Ascending aorta (tissue), 2 donors: ENCODE data around the gene COMMD1. TPM values are rescaled to one million over a fixed set of nuclear protein-coding genes. Genes with fewer than 3 reads are reported as not detected.
"Not testable (repeated sequence)": the region's sequence is repeated elsewhere in the genome, so short reads cannot be mapped to it uniquely, and the experiment has no call there.

Experiments used
- DNase-seq, 2 donors: peaks; one replicate each; pipeline ENCODE4 v3.0.0-alpha.2; 2019; ENCODE audit warnings: low spot score in 2 of 2
- H3K27ac ChIP-seq, 2 donors: fragments of 200-600 bp; sonication (generic); one replicate each; pipeline ENCODE4 v1.5.1; 2016 to 2017; ENCODE audit warnings: mild to moderate bottlenecking in 1 of 2
- H3K27me3 ChIP-seq: fragments of 200-600 bp; sonication (generic); one replicate; pipeline ENCODE4 v1.5.1; 2017
- H3K36me3 ChIP-seq, 2 donors: fragments of 200-600 bp; sonication (generic); one replicate each; pipeline ENCODE4 v1.5.1; 2016
- H3K4me1 ChIP-seq, 2 donors: fragments of 200-600 bp; sonication (generic); one replicate each; pipeline ENCODE4 v1.5.1; 2016 to 2017; ENCODE audit warnings: mild to moderate bottlenecking in 1 of 2
- H3K4me3 ChIP-seq, 2 donors: fragments of 200-600 bp; sonication (generic); one replicate each; pipeline ENCODE4 v1.5.1; 2016 to 2017; ENCODE audit warnings: mild to moderate bottlenecking in 1 of 2
- H3K9me3 ChIP-seq, 2 donors: fragments of 200-600 bp; sonication (generic); one replicate each; pipeline ENCODE4 v1.5.1; 2016
- CTCF ChIP-seq, 3 experiments: fragments of 200-600 bp in 2 of 3; fragments of 450-650 bp in 1 of 3; sonication (generic) in 2 of 3; IDR thresholded peaks; one replicate each; pipeline ENCODE4 v1.5.1; 2016 to 2019; ENCODE audit warnings: antibody characterized with exemption in 3 of 3, mild to moderate bottlenecking in 1 of 3, moderate library complexity in 1 of 3
- intact Hi-C: fragments of 100-400 bp; cut with DNase I; formaldehyde crosslinking; loops from one replicate; pipeline ENCODE4 v1.15.1; 2023
- total RNA-seq: library from RNA; depleted of rRNA; stranded (reverse); fragments of >200 nt; gene quantifications from one replicate; pipeline ENCODE4 v1.1.0, GENCODE V29; 2016

The COMMD1 gene
- total RNA-seq, 1 donor from 2014 or later, result 31.8 TPM

DNA sequence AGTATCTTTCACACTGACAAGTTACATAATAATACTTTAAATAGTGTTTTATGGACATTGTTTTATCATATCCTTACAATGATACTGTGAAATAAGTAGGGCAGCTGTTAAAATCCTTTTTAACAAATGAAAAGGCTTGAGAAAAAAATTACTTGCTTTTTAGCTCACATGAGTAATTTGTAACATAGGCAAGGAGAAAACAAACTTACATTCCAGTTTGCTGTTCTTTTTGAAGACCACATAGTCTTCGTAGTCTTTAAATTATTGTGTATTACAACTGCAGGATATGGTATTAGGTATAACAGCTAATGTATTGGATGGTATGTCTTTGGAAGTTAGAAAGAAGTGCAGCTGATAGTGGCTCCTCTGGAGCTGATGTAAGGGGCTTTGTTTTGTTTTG lies 130.8 kb downstream of the COMMD1 start:
- DNase-seq, result no peak

GRCh38 chr2:62036761-62037250 lies 131.3 kb downstream of the COMMD1 start:
- intact Hi-C loops, result no loop called here
- H3K9me3 ChIP-seq, result no peaks in the 10 kb centered on the region
- DNase-seq, result no peak
- no peak overlapping the region for H3K27ac ChIP-seq
- no peaks in the 10 kb centered on the region for H3K36me3 ChIP-seq
- H3K27me3 ChIP-seq, result no peaks in the 10 kb centered on the region
- no peaks in the 10 kb centered on the region for H3K4me1 ChIP-seq
- no peak for TF ChIP-seq CTCF (IDR thresholded peaks at IDR 0.05)
- H3K4me3 ChIP-seq, result no peak overlapping the region

More for the DNA sequence above, 130.8 kb downstream of the COMMD1 start:
- intact Hi-C loops, result no loop called here
- H3K4me1 ChIP-seq, result no peaks in the 10 kb centered on the region
- H3K9me3 ChIP-seq, result no peaks in the 10 kb centered on the region
- H3K36me3 ChIP-seq, result no peaks in the 10 kb centered on the region
- no peak overlapping the region for H3K4me3 ChIP-seq
- no peak overlapping the region for H3K27ac ChIP-seq
- no peak for TF ChIP-seq CTCF (IDR thresholded peaks at IDR 0.05)
- no peaks in the 10 kb centered on the region for H3K27me3 ChIP-seq

DNA sequence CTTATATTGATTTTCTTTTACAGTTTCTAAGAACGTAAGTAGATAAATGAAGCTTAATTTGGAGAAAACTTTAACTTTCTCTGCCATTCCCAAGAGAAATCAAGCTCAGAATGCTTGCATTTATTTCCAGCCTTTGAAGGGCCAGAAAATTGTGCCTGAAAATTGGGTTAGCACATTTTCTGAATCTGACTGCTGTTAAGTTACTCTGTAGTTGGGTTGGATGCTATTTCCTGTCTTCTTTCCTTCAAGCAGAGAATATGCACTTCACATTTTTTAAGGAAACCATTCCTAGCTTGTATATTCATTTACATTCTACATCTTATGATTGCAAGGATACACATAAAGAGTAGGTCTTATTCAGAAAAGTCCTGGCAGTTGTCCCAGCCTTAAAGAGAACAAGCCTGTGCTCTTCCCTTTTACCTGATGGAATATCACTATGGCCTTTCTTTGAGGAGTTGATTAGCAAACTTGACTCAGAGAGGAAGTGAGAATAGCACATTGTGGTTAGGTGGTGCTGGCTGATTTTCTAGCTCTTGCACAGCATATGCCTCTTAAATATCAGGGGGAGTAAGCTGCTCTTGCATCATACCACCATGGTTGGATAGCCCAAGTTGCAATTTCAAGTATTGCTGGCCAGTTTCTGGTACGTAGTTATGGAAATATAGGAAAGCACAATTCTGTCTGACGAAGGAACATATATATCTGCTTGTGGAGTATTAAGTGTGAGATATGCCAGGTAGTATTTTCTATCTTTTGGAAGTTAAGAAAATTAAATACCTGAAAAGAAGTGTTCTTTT lies 133.7 kb downstream of the COMMD1 start:
- intact Hi-C loops, result no loop called here
- H3K27ac ChIP-seq, result no peak overlapping the region
- no peak for DNase-seq
- H3K4me3 ChIP-seq, result no peak overlapping the region
- H3K4me1 ChIP-seq, result no peaks in the 10 kb centered on the region
- H3K9me3 ChIP-seq, result no peaks in the 10 kb centered on the region
- no peaks in the 10 kb centered on the region for H3K36me3 ChIP-seq
- H3K27me3 ChIP-seq, result no peaks in the 10 kb centered on the region
- no peak for TF ChIP-seq CTCF (IDR thresholded peaks at IDR 0.05)

DNA sequence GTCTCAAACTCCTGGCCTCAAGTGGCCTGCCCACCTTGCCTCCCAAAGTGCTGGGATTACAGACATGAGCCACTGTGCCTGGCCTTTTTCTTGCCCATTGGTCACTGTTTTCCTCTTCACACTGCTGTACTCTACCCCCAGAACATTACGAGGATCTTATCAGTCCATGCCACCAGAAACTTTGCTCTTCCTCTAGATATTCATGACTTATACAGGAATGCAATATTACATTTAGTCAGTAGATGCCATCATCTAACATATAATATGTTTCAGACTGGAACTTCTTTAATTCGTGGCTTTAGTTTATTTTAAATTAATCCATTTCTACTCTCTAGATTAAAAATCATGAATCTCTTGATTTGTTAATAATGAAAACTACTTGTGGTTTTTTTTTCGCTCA lies 135.5 kb downstream of the COMMD1 start:
- Histone ChIP-seq H3K9me3 (no peaks in the 10 kb centered on the region), H3K4me3 (no peak overlapping the region), H3K36me3 (no peaks in the 10 kb centered on the region), H3K27ac (no peak overlapping the region), H3K27me3 (no peaks in the 10 kb centered on the region), H3K4me1 (no peaks in the 10 kb centered on the region)
- no peak for DNase-seq
- intact Hi-C loops, result no loop called here
- no peak for TF ChIP-seq CTCF (IDR thresholded peaks at IDR 0.05)

GRCh38 chr2:62041701-62042385 lies 136.4 kb downstream of the COMMD1 start:
- H3K9me3 ChIP-seq, H3K27ac ChIP-seq, H3K4me1 ChIP-seq, H3K4me3 ChIP-seq, DNase-seq, H3K27me3 ChIP-seq, H3K36me3 ChIP-seq, intact Hi-C loops: not testable (repeated sequence)

DNA sequence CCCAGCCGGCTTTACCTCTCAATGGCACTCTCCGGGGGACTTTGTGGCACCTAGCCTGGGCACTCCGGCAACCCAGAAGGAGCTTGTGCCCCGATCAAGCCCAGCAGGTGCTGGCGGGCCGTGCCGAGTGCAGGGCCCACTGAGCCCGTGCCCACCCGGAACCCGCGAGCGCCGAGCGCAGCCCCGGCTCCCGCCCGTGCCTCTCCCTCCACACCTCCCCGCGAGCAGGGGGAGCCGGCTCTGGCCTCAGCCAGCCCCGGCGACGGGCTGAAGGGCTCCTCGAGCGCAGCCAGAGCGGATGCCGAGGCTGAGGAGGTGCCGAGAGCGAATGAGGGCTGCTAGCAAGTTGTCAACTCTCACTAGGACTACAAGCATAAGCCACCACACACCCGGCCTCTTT lies 136.9 kb downstream of the COMMD1 start:
- no peaks in the 10 kb centered on the region for H3K9me3 ChIP-seq
- no peak overlapping the region for H3K4me3 ChIP-seq
- no peak for DNase-seq
- intact Hi-C loops, result no loop called here
- no peaks in the 10 kb centered on the region for H3K4me1 ChIP-seq
- no peaks in the 10 kb centered on the region for H3K27me3 ChIP-seq
- no peak for TF ChIP-seq CTCF (IDR thresholded peaks at IDR 0.05)
- H3K36me3 ChIP-seq, result no peaks in the 10 kb centered on the region
- no peak overlapping the region for H3K27ac ChIP-seq
